Measurements from ENCODE around the gene PPP4C.

The PPP4C gene

GRCh38 chr16:30131869-30132475 lies 56.2 kb downstream of the PPP4C start:
- no peak for DNase-seq

GRCh38 chr16:30132591-30132990 lies 56.8 kb downstream of the PPP4C start:
- no peak for DNase-seq

Measured in HCEC 1CT (cell line).